Gastroesophageal sphincter (tissue), 4 donors: ENCODE results near the gene PHEX. TPM values are rescaled to one million over a fixed set of nuclear protein-coding genes. Genes with fewer than 3 reads are reported as not detected.
"Not testable (repeated sequence)": the region's sequence is repeated elsewhere in the genome, so short reads cannot be mapped to it uniquely, and the experiment has no call there.

ENCODE experiments used
- ATAC-seq: fragments of 150-250 bp; one replicate; pipeline ENCODE4 v1.9.1; 2016; ENCODE audit warnings: mild to moderate bottlenecking, moderate library complexity
- H3K27ac ChIP-seq, 4 donors: fragments of 200-600 bp; sonication (generic) in 3 of 4; 1 replicate in 3 of 4; 2 replicates in 1 of 4; pipeline ENCODE4 v1.5.1; 2016 to 2019
- H3K27me3 ChIP-seq: fragments of 200-600 bp; sonication (generic); one replicate; pipeline ENCODE4 v1.5.1; 2019
- H3K36me3 ChIP-seq, 2 donors: fragments of 200-600 bp; sonication (generic); one replicate each; pipeline ENCODE4 v1.5.1; 2019; ENCODE audit warnings: control low read depth in 1 of 2
- H3K4me1 ChIP-seq, 3 donors: fragments of 200-600 bp; sonication (generic); 1 replicate in 2 of 3; 2 replicates in 1 of 3; pipeline ENCODE4 v1.5.1; 2016 to 2019; ENCODE audit warnings: control low read depth in 2 of 3
- H3K4me3 ChIP-seq, 2 donors: fragments of 200-600 bp; sonication (generic); one replicate each; pipeline ENCODE4 v1.5.1; 2019; ENCODE audit warnings: mild to moderate bottlenecking in 1 of 2, moderate library complexity in 1 of 2
- H3K9me3 ChIP-seq, 3 donors: fragments of 200-600 bp; sonication (generic); one replicate each; pipeline ENCODE4 v1.5.1; 2017 to 2019; ENCODE audit warnings: control low read depth in 2 of 3
- EP300 ChIP-seq: sonication (generic); formaldehyde crosslinking; IDR thresholded peaks from one replicate; pipeline ENCODE4 v1.6.1; 2017; ENCODE audit warnings: antibody characterized with exemption, mild to moderate bottlenecking
- POLR2A ChIP-seq, 2 donors: fragments of 450-650 bp; IDR thresholded peaks; one replicate each; pipeline ENCODE4 v1.6.1; 2017; ENCODE audit warnings: antibody characterized with exemption in 2 of 2, mild to moderate bottlenecking in 2 of 2, moderate library complexity in 1 of 2
- POLR2AphosphoS5 ChIP-seq: sonication (generic); formaldehyde crosslinking; IDR thresholded peaks from one replicate; pipeline ENCODE4 v1.6.1; 2017; ENCODE audit warnings: antibody characterized with exemption
- WGBS, 2 donors: methylation state at CpG; one replicate each; pipeline ENCODE4 v1.1.5; 2018; ENCODE audit warnings: low coverage in 1 of 2; 5-methylcytosine and 5-hydroxymethylcytosine counted together
- total RNA-seq, 4 donors: library from RNA; depleted of rRNA; stranded (reverse); fragments of >200 nt; gene quantifications; one replicate each; pipeline ENCODE4 v1.1.0, GENCODE V29; 2016
- TF ChIP-seq, protein P1 (sequence below), 4 experiments: fragments of 200-600 bp in 2 of 4; fragments of 450-650 bp in 2 of 4; sonication (generic) in 1 of 4; IDR thresholded peaks; one replicate each; pipeline ENCODE4 v1.5.1; 2017 to 2019; ENCODE audit warnings: antibody characterized with exemption in 4 of 4, mild to moderate bottlenecking in 2 of 4, moderate library complexity in 2 of 4

PHEX gene
- total RNA-seq, 4 donors from 2014 or later: 0.40 to 1.1 (median 0.67) TPM

DNA sequence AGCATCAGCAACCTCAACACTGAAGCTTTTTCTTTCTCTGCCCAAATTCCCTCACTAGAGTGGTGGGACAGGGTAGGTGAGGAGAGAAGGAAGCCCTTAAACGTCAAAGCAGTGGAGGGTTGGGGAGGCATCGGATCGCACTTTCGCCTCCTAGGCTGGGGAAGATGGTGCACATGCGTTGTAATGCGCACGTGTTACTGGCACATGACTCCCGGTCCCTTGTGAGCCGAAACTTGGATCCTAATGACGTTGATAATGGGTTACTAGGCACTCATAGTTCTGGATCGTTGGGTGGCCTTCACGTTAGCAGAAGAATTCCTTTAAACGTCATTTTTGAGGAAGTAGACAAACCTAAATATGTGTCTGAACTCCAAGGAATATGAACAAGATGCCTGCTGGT is 240.5 kb downstream of the PHEX start, which contains the start of gene CBLL2:
TSS of gene CBLL2 (plus strand) at position 301 of the 400 bp plus-strand sequence. CDS start at position 380, 79 bp downstream.
- WGBS, 2 donors: 82 to 85% methylated on average over 3 to 11 of the region's 13 CpGs
- Histone ChIP-seq H3K4me1 (no peaks in the 10 kb centered on the region), H3K4me3 (no peak within 1 kb of the TSS), H3K27ac (no peak within 1 kb of the TSS), H3K36me3 (no peaks in the 10 kb centered on the region), H3K27me3 (no peaks in the 10 kb centered on the region), H3K9me3 (no peaks in the 10 kb centered on the region)
- TF ChIP-seq EP300: no peak
- no peak for TF ChIP-seq POLR2AphosphoS5
- TF ChIP-seq, protein P1, sequence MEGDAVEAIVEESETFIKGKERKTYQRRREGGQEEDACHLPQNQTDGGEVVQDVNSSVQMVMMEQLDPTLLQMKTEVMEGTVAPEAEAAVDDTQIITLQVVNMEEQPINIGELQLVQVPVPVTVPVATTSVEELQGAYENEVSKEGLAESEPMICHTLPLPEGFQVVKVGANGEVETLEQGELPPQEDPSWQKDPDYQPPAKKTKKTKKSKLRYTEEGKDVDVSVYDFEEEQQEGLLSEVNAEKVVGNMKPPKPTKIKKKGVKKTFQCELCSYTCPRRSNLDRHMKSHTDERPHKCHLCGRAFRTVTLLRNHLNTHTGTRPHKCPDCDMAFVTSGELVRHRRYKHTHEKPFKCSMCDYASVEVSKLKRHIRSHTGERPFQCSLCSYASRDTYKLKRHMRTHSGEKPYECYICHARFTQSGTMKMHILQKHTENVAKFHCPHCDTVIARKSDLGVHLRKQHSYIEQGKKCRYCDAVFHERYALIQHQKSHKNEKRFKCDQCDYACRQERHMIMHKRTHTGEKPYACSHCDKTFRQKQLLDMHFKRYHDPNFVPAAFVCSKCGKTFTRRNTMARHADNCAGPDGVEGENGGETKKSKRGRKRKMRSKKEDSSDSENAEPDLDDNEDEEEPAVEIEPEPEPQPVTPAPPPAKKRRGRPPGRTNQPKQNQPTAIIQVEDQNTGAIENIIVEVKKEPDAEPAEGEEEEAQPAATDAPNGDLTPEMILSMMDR (IDR thresholded peaks at IDR 0.05): no peak
- no peak for TF ChIP-seq POLR2A (IDR thresholded peaks at IDR 0.05)
- no peak for ATAC-seq

- no peak for ATAC-seq
- 87 to 91% methylated on average over 9 to 13 of the region's 15 CpGs for WGBS, 2 donors
- Histone ChIP-seq H3K4me1 (no peaks in the 10 kb centered on the region), H3K27ac (no peak overlapping the region), H3K36me3 (no peaks in the 10 kb centered on the region), H3K9me3 (no peaks in the 10 kb centered on the region), H3K4me3 (no peak overlapping the region), H3K27me3 (no peaks in the 10 kb centered on the region)
- TF ChIP-seq POLR2AphosphoS5: no peak
- no peak for TF ChIP-seq POLR2A (IDR thresholded peaks at IDR 0.05)
- TF ChIP-seq, protein P1 (IDR thresholded peaks at IDR 0.05): no peak
- no peak for TF ChIP-seq EP300
Measured at GRCh38 chrX:22273714-22274317, 241.7 kb downstream of the PHEX start.

GRCh38 chrX:22276781-22277180 is 244.7 kb downstream of the PHEX start:
- TF ChIP-seq, protein P1 (IDR thresholded peaks at IDR 0.05): no peak
- TF ChIP-seq POLR2AphosphoS5 (no peak), POLR2A (IDR thresholded peaks at IDR 0.05) (no peak), EP300 (no peak)
- no peaks in the 10 kb centered on the region for H3K27me3 ChIP-seq
- H3K9me3 ChIP-seq: no peaks in the 10 kb centered on the region
- no peaks in the 10 kb centered on the region for H3K36me3 ChIP-seq
- H3K27ac ChIP-seq: no peak overlapping the region
- no peak for ATAC-seq
- 60% methylated on average over 1 of the region's 6 CpGs; no CpG with 5 or more reads in 1 of the 2 donors for WGBS, 2 donors
- H3K4me3 ChIP-seq: no peak overlapping the region
- no peaks in the 10 kb centered on the region for H3K4me1 ChIP-seq

DNA sequence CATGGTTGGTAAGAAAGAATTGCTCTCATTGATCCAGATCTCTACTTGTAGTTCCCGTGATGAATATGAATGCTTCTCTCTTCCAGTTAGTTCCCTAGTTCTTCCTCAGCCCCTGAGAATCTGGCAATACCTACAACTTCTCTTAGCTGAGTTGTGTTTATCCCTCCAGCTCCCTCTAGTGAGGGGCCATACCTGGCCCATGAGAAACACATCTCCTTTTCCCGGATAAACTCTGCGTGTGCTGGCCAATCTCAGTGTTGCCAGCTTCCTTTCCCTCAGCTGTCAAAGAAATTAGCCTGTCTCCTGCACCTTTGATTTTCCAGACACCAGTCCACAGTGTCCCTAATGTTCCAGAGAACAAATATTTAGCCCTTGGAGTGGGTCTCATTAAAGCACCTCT is 246.2 kb downstream of the PHEX start:
- TF ChIP-seq POLR2AphosphoS5 (no peak), EP300 (no peak), POLR2A (IDR thresholded peaks at IDR 0.05) (no peak)
- TF ChIP-seq, protein P1 (IDR thresholded peaks at IDR 0.05): no peak
- H3K27ac ChIP-seq: no peak overlapping the region

DNA sequence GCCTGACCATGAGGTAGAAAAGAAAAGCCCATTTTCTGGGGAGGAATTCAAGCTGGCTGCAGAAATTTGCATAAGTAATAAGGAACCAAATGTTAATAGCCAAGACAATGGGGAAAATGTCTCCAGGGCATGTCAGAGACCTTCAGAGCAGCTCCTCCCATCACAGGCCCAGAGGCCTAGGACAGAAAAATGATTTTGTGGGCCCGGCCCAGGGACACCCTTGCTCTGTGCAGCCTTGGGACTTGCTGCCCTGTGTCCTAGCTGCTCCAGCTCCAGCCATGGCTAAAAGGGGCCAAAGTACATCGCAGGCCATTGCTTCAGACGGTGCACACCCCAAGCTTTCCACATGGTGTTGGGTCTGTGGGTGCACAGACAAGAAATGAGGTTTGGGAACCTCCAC is 257.1 kb downstream of the PHEX start:
- H3K27ac ChIP-seq, H3K4me1 ChIP-seq, H3K27me3 ChIP-seq, H3K36me3 ChIP-seq, H3K9me3 ChIP-seq, H3K4me3 ChIP-seq, ATAC-seq: not testable (repeated sequence)
- no CpG with 5 or more reads among the region's 3 CpGs for WGBS, 2 donors

More for the DNA sequence above, 246.2 kb downstream of the PHEX start:
- no peak overlapping the region for H3K4me3 ChIP-seq
- 100% methylated on average over 1 of the region's 3 CpGs; no CpG with 5 or more reads in 1 of the 2 donors for WGBS, 2 donors
- H3K36me3 ChIP-seq: no peaks in the 10 kb centered on the region
- no peaks in the 10 kb centered on the region for H3K27me3 ChIP-seq
- no peaks in the 10 kb centered on the region for H3K9me3 ChIP-seq
- ATAC-seq: no peak
- no peaks in the 10 kb centered on the region for H3K4me1 ChIP-seq
